Ectodermal cell (in vitro differentiated cells): Measurements from ENCODE around the gene STAMBPL1.

Source experiments
- H3K27ac ChIP-seq: 2 replicates; pipeline ENCODE4 v1.7.0; 2013; ENCODE audit warnings: mild to moderate bottlenecking, low read depth, low read length; ENCODE audit not compliant: insufficient read depth, poor library complexity, severe bottlenecking
- H3K27me3 ChIP-seq: 2 replicates; pipeline ENCODE4 v1.7.0; 2013; ENCODE audit warnings: mild to moderate bottlenecking, low read length; ENCODE audit not compliant: insufficient read depth, control insufficient read depth, poor library complexity, severe bottlenecking
- H3K36me3 ChIP-seq: one replicate; pipeline ENCODE4 v1.7.0; 2013; ENCODE audit warnings: low read length; ENCODE audit not compliant: control insufficient read depth, insufficient read depth
- H3K4me1 ChIP-seq: one replicate; pipeline ENCODE4 v1.7.0; 2013; ENCODE audit warnings: low read length; ENCODE audit not compliant: control insufficient read depth, insufficient read depth
- H3K4me3 ChIP-seq: 2 replicates; pipeline ENCODE4 v1.7.0; 2013; ENCODE audit warnings: low read depth, low read length, control low read depth; ENCODE audit not compliant: insufficient read depth
- H3K9me3 ChIP-seq: 2 replicates; pipeline ENCODE4 v1.7.0; 2013; ENCODE audit warnings: mild to moderate bottlenecking, low read length, moderate library complexity; ENCODE audit not compliant: control insufficient read depth
- WGBS, 2 experiments: methylation state at CpG; one replicate each; pipeline ENCODE4 v1.1.7; 2013; ENCODE audit warnings: missing lambda C conversion rate in 2 of 2; 5-methylcytosine and 5-hydroxymethylcytosine counted together

The STAMBPL1 gene

GRCh38 chr10:88918191-88918905 is 38.3 kb downstream of the STAMBPL1 start:
- no peak overlapping the region for H3K27ac ChIP-seq
- H3K9me3 ChIP-seq: no peaks in the 10 kb centered on the region
- H3K36me3 ChIP-seq: no peaks in the 10 kb centered on the region
- H3K27me3 ChIP-seq: no peaks in the 10 kb centered on the region
- WGBS, 2 experiments: 80 to 96% methylated on average over 1 to 2 of the region's 3 CpGs
- H3K4me3 ChIP-seq: no peak overlapping the region
- no peaks in the 10 kb centered on the region for H3K4me1 ChIP-seq

GRCh38 chr10:88919041-88919440 is 39.0 kb downstream of the STAMBPL1 start:
- Histone ChIP-seq H3K9me3 (no peaks in the 10 kb centered on the region), H3K36me3 (no peaks in the 10 kb centered on the region), H3K27me3 (no peaks in the 10 kb centered on the region), H3K4me1 (no peaks in the 10 kb centered on the region), H3K4me3 (no peak overlapping the region), H3K27ac (no peak overlapping the region)
- WGBS, 2 experiments: 71% methylated on average over 1 of the region's 1 CpG; no CpG with 5 or more reads in 1 of the 2 experiments

- Histone ChIP-seq H3K36me3 (no peaks in the 10 kb centered on the region), H3K27ac (no peak overlapping the region), H3K27me3 (no peaks in the 10 kb centered on the region), H3K4me3 (no peak overlapping the region), H3K9me3 (no peaks in the 10 kb centered on the region), H3K4me1 (no peaks in the 10 kb centered on the region)
- 45 to 80% methylated on average over 1 to 2 of the region's 2 CpGs for WGBS, 2 experiments
These were observed 40.2 kb downstream of the STAMBPL1 start for GRCh38 chr10:88920198-88920597.

- Histone ChIP-seq H3K27ac (no peak overlapping the region), H3K4me3 (no peak overlapping the region), H3K27me3 (no peaks in the 10 kb centered on the region), H3K36me3 (no peaks in the 10 kb centered on the region), H3K9me3 (no peaks in the 10 kb centered on the region), H3K4me1 (no peaks in the 10 kb centered on the region)
- 96 to 97% methylated on average over 3 of the region's 3 CpGs for WGBS, 2 experiments
These were observed 41.0 kb downstream of the STAMBPL1 start for GRCh38 chr10:88920986-88921593.

GRCh38 chr10:88922041-88922440 is 42.0 kb downstream of the STAMBPL1 start:
- 83 to 86% methylated on average over 2 of the region's 2 CpGs for WGBS, 2 experiments
- no peak overlapping the region for H3K4me3 ChIP-seq
- H3K4me1 ChIP-seq: no peaks in the 10 kb centered on the region
- no peaks in the 10 kb centered on the region for H3K36me3 ChIP-seq
- H3K27ac ChIP-seq: no peak overlapping the region
- no peaks in the 10 kb centered on the region for H3K27me3 ChIP-seq
- H3K9me3 ChIP-seq: no peaks in the 10 kb centered on the region

- Histone ChIP-seq H3K4me3 (no peak overlapping the region), H3K9me3 (no peaks in the 10 kb centered on the region), H3K27ac (no peak overlapping the region), H3K4me1 (no peaks in the 10 kb centered on the region), H3K36me3 (no peaks in the 10 kb centered on the region), H3K27me3 (no peaks in the 10 kb centered on the region)
These were observed 43.5 kb downstream of the STAMBPL1 start for GRCh38 chr10:88923520-88923919.

- 92 to 93% methylated on average over 5 to 6 of the region's 6 CpGs for WGBS, 2 experiments
- H3K4me3 ChIP-seq: no peak overlapping the region
- H3K4me1 ChIP-seq: no peaks in the 10 kb centered on the region
These were observed 46.7 kb downstream of the STAMBPL1 start for GRCh38 chr10:88926566-88927415.

GRCh38 chr10:88927416-88927690 is 47.3 kb downstream of the STAMBPL1 start:
- no peaks in the 10 kb centered on the region for H3K9me3 ChIP-seq
- H3K36me3 ChIP-seq: no peaks in the 10 kb centered on the region
- H3K4me1 ChIP-seq: no peaks in the 10 kb centered on the region
- H3K27ac ChIP-seq: no peak overlapping the region
- H3K4me3 ChIP-seq: no peak overlapping the region
- no peaks in the 10 kb centered on the region for H3K27me3 ChIP-seq
- 83 to 92% methylated on average over 2 of the region's 2 CpGs for WGBS, 2 experiments

More at GRCh38 chr10:88926566-88927415, 46.7 kb downstream of the STAMBPL1 start:
- Histone ChIP-seq H3K9me3 (no peaks in the 10 kb centered on the region), H3K27me3 (no peaks in the 10 kb centered on the region), H3K27ac (no peak overlapping the region), H3K36me3 (no peaks in the 10 kb centered on the region)

GRCh38 chr10:88928254-88928653 is 48.2 kb downstream of the STAMBPL1 start:
- H3K4me1 ChIP-seq: no peaks in the 10 kb centered on the region
- 72 to 86% methylated on average over 2 of the region's 2 CpGs for WGBS, 2 experiments
- no peaks in the 10 kb centered on the region for H3K27me3 ChIP-seq
- no peaks in the 10 kb centered on the region for H3K36me3 ChIP-seq
- no peak overlapping the region for H3K27ac ChIP-seq
- H3K9me3 ChIP-seq: no peaks in the 10 kb centered on the region
- no peak overlapping the region for H3K4me3 ChIP-seq

- no peaks in the 10 kb centered on the region for H3K9me3 ChIP-seq
- H3K4me1 ChIP-seq: no peaks in the 10 kb centered on the region
- no peak overlapping the region for H3K4me3 ChIP-seq
- no peaks in the 10 kb centered on the region for H3K36me3 ChIP-seq
- WGBS, 2 experiments: 89 to 100% methylated on average over 1 of the region's 1 CpG
- H3K27me3 ChIP-seq: no peaks in the 10 kb centered on the region
- H3K27ac ChIP-seq: no peak overlapping the region
These were observed 51.5 kb downstream of the STAMBPL1 start for GRCh38 chr10:88931548-88931947.
